Activated CD8-positive, alpha-beta memory T cell treated with anti-CD3 and anti-CD28 coated beads, Interleukin-2, amount 50 U/mL, for 1 hour (primary cell): ENCODE measurements around the gene SLC22A1.

Experiments
- DNase-seq: peaks from one replicate; pipeline ENCODE4 v3.0.0-alpha.2; 2020; ENCODE audit errors: extremely low read depth

SLC22A1 gene

DNA sequence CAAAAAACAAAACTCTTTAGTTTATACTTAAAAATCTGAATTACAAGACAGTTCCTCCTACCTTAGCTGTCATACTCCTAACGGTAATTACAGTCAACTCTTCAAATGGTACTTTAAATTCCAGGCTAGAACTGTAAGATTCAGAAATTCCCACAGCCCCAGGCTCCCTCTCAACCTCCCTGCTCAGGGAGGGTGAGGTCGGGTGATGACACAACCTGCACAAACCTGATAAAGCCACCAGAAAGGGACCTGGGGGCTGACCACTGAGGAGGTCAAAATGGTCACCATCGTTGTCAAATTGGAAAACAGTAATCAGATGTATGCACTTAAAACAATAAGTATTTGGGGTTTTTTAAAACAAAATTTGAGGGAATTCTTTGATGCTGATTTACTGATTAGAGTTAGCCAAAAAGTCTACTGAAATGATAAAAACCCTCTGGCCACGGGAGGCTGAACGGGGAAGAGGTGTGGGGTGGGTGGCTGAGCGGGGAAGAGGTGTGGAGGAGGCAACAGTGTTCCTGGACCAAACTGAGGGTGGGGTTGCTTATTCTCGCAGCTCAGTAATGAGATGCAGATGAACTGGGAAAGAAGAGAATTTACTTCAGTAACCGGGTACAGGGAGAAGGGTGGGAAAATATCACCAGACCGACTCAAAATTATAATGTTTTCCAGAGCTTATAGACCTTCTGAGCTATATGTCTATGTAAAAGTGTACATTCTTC lies 52.4 kb downstream of the SLC22A1 start:
- no peak for DNase-seq

- DNase-seq = no peak
These were observed 53.1 kb downstream of the SLC22A1 start for GRCh38 chr6:160174681-160175080.

DNA sequence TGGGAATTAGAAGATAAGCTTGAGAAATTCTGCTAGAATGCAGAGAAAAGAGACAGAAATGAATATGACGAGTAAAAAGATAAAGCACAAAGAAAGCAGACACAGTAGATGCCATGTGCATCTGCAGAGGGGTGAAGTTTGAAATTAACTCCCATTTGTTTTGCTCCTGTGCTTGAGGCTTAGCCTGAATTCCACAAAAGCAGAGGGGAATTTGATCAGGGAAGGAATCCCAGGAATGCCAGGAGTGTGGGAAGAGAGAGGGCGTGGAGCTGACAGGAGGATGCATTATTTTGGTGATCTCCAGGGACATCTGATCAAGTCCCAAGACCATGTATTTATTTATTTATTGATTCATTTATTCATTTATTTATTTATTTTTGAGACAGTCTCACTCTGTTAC lies 55.6 kb downstream of the SLC22A1 start:
- no peak for DNase-seq

DNA sequence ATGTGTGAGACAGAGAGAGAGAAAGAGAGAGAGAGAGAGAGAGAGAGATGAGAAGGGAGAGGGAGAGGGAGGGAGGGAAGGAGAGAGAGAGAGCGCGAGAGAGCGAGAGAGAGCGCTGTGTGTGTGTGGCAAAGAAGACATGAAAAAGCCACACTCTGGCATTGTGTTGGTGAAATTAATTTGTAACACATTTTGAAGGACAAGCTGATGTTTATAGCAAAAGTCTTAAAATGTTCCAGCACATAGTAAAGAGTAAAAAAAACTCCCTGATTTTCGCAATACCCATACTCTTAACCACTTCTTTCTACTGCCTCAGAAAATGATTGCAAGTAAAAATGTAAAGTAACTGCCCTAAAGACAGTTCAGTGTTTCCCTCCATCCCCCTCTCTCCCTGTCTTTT lies 56.7 kb downstream of the SLC22A1 start:
- DNase-seq = no peak

- no peak for DNase-seq
These were observed 59.1 kb downstream of the SLC22A1 start for GRCh38 chr6:160180706-160181105.

DNA sequence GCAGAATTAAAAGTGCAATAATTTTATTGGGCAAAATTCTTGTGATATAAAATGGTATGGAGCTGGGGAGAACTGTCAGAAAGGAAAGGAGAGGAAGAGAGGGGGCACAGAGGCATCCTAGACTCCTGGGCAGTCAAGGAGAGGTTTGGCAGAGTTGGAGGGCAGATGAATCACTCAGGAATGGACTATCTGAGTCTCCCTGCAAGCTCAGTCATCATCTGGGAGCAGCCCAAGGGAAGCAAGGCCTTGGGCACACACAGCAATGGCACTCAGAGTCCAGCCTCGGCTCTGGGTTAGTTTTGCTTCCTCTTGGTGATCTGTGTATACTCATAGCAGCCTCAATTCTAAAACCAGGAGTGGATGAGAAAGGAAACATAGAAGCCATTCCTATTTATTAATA lies 67.2 kb downstream of the SLC22A1 start:
- no peak for DNase-seq

- DNase-seq = no peak
These were observed 68.5 kb downstream of the SLC22A1 start for GRCh38 chr6:160190081-160190480.

GRCh38 chr6:160190973-160191372 lies 69.4 kb downstream of the SLC22A1 start:
- DNase-seq = no peak

- no peak for DNase-seq
These were observed 71.2 kb downstream of the SLC22A1 start for GRCh38 chr6:160192840-160193239.

DNA sequence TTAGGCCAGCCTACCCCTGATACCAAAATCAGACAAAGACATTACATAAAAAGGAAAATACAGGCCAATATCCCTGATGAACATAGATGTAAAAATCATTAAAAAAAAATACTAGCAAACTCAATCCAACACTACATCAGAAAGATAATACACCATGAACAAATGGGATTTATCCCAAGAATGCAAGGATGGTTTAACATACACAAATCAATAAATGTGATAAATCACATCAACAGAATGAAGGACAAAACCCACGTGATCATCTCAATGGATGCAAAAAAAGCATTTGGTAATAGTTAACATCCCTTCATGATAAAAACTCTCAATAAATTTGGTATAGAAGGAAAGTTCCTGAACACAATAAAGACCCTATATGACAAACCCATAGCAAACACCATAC lies 73.2 kb downstream of the SLC22A1 start:
- DNase-seq = no peak

DNA sequence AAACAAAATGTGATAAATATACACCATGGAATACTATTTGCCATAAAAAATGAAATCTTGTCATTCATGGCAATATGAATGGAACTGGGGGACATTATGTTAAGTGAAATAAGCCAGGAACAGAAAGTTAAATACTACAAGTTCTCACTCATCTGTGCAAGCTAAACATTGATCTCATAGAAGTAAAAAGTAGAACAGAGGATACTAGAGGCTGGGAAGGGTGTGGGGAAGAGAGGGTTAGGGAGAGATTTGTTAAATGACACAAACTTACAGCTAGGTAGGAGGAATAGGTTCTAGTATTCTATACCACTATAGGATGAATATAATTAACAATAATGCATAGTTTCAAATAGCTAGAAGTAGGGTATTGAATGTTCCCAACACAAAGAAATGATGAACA lies 76.0 kb downstream of the SLC22A1 start:
- no peak for DNase-seq

DNA sequence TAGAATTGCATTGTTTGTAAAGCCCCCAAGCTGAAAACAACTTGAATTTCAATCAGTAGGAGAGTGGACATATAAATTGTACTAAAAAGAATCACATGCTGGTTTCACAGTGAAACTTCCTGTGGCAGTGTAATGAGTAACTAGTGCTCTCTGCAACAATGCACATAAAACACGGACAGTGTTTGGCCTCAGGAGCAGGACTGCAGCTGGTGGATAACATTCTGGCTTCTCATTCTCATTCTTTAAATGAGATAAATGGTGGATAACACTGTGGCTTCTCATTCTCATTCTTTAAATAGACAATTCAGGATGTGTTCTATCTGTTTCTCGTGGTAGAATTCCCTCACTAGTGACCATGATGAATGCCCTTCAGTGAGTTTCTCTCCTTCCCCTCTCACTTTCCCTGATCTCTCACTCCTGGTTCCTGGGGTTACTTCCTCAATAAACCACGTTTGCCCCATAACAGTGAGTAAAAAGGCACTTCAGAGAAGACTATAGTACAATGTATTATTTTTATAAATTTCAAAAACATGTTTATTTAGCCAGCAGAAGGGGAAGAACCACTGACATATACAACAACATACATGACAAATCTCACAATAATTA lies 77.1 kb downstream of the SLC22A1 start:
- DNase-seq = no peak

- DNase-seq = no peak
These were observed 79.4 kb downstream of the SLC22A1 start for GRCh38 chr6:160201061-160201460.

DNA sequence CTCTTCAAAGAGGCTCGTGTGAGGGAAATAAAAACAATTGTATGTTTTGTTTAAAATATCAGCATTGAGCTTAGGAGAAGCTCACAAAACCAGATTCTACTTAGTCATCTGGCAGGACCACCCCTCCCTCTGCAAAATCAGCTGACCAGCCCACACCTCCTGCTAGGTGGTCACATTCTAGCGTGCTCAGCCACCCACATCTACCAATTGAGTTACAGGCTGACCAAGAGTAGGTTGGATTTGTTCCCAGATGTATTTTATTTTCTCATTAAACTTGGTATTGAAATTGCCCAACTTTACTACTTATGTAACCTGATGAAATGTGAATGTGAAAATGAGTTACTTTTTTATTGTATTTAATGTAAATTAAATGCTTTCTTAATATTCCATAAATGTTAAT lies 80.8 kb downstream of the SLC22A1 start:
- no peak for DNase-seq

- DNase-seq = no peak
These were observed 81.5 kb downstream of the SLC22A1 start for GRCh38 chr6:160203076-160203475.

DNA sequence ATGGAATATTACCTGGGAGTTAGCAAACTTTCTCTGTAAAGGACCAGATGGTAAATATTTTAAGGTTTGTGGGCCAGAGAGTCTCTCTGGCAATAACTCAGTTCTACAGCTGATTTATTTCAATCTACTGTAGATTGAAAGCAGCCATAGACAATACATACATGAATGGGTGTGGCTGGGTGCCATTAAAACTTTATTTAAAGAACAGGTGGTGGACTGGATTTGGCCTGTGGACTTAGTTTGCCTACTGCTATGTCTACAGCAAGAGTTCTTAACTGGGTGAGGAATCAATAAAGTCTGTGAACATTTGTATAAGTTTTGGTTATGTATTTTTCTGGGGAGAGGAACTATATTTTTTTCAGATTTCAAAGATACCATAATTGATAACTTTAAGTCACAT lies 81.9 kb downstream of the SLC22A1 start:
- DNase-seq = no peak

- DNase-seq = no peak
These were observed 82.3 kb downstream of the SLC22A1 start for GRCh38 chr6:160203953-160204352.

DNA sequence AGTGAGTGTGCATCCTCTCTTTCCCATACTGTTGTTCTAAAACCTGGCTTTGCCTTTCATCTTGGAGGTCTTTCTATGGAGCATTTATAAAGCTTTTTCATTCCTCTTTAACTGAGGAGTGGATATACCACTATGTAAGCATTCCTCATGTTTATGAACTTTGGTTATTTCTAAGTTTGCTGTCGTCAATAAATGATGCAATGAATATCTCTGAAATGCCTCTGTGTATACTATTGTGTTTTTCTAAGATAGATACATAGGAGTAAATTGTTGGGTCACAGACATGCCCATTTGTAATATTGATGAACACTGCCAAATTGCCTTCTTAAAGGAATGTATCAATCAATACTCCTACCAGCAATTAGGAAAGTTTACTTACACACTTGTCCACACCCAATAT lies 83.1 kb downstream of the SLC22A1 start:
- DNase-seq = no peak

GRCh38 chr6:160207618-160208017 lies 86.0 kb downstream of the SLC22A1 start:
- DNase-seq = no peak
